Prostate gland (tissue), 2 donors: ENCODE measurements around the gene PCA3.

ENCODE experiments used
- POLR2A ChIP-seq: fragments of 450-650 bp; IDR thresholded peaks from one replicate; pipeline ENCODE4 v1.6.1; 2016; ENCODE audit warnings: antibody characterized with exemption, mild to moderate bottlenecking
- POLR2AphosphoS5 ChIP-seq: sonication (generic); formaldehyde crosslinking; IDR thresholded peaks from one replicate; pipeline ENCODE4 v1.6.1; 2017; ENCODE audit warnings: antibody characterized with exemption
- TF ChIP-seq, protein P1 (sequence below), 4 experiments: fragments of 200-600 bp in 2 of 4; fragments of 450-650 bp in 2 of 4; sonication (generic) in 2 of 4; IDR thresholded peaks; 1 replicate in 3 of 4; 2 replicates in 1 of 4; pipeline ENCODE4 v1.5.1; 2016 to 2019; ENCODE audit warnings: antibody characterized with exemption in 4 of 4, mild to moderate bottlenecking in 2 of 4, moderate library complexity in 2 of 4

DNA sequence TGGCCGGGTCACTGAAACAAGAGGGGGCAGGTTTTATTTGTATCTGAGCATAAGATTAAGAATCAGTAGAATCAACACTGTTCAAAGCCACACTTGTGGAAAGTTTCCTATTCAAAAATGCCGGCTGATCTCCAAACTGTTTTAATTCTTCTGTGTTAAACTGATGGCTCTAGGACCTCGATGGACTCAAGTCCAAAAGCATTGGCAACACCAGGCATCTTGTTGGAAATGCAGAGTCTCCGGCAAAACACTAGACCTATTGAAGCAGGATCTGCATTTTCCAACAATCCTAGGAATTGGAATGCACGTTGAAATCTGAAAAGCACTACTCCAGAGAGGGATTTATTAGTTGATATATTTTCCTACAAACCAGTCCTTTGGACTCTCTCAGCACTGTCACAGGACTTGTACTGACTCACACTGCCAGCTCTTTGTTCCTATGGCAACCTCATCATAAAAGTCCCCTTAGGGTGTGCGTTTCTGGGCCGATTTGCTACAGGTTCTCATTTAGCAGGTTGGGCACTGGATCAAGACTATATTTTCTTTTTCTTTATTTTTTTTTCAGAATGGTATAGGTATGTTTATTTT, 48.1 kb upstream of the PCA3 start:
- TF ChIP-seq POLR2A (no peak), POLR2AphosphoS5 (no peak)
- TF ChIP-seq, protein P1, sequence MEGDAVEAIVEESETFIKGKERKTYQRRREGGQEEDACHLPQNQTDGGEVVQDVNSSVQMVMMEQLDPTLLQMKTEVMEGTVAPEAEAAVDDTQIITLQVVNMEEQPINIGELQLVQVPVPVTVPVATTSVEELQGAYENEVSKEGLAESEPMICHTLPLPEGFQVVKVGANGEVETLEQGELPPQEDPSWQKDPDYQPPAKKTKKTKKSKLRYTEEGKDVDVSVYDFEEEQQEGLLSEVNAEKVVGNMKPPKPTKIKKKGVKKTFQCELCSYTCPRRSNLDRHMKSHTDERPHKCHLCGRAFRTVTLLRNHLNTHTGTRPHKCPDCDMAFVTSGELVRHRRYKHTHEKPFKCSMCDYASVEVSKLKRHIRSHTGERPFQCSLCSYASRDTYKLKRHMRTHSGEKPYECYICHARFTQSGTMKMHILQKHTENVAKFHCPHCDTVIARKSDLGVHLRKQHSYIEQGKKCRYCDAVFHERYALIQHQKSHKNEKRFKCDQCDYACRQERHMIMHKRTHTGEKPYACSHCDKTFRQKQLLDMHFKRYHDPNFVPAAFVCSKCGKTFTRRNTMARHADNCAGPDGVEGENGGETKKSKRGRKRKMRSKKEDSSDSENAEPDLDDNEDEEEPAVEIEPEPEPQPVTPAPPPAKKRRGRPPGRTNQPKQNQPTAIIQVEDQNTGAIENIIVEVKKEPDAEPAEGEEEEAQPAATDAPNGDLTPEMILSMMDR (IDR thresholded peaks at IDR 0.05) = no peak
